HG03521 (cell line): ENCODE data around the gene TMEM163.

Experiments used
- ATAC-seq: cut with Tn5 transposase; IDR thresholded peaks from one replicate; pipeline ENCODE4 v1.9.1; 2021; ENCODE audit warnings: mild to moderate bottlenecking, moderate library complexity; ENCODE audit not compliant: unreplicated experiment

Gene TMEM163

GRCh38 chr2:134462791-134463698, 255.8 kb downstream of the TMEM163 start:
- no peak for ATAC-seq

- ATAC-seq, result no peak
Observed at GRCh38 chr2:134462275-134462674, 256.5 kb downstream of the TMEM163 start.

GRCh38 chr2:134461511-134461910, 257.3 kb downstream of the TMEM163 start:
- ATAC-seq, result no peak

GRCh38 chr2:134460583-134460998, 258.2 kb downstream of the TMEM163 start:
- ATAC-seq, result peak; percentile 86

GRCh38 chr2:134459706-134460406, 258.9 kb downstream of the TMEM163 start:
- ATAC-seq, result no peak

GRCh38 chr2:134458950-134459349, 259.9 kb downstream of the TMEM163 start:
- no peak for ATAC-seq

GRCh38 chr2:134458473-134458853, 260.3 kb downstream of the TMEM163 start:
- ATAC-seq, result no peak

GRCh38 chr2:134457765-134458472, 260.9 kb downstream of the TMEM163 start:
- ATAC-seq, result no peak

GRCh38 chr2:134457353-134457752, 261.4 kb downstream of the TMEM163 start:
- ATAC-seq, result no peak

- ATAC-seq, result no peak
Observed at GRCh38 chr2:134455426-134455825, 263.4 kb downstream of the TMEM163 start.

- ATAC-seq, result no peak
Observed at GRCh38 chr2:134454931-134455330, 263.9 kb downstream of the TMEM163 start.

- ATAC-seq, result no peak
Observed at GRCh38 chr2:134454426-134454825, 264.4 kb downstream of the TMEM163 start.

GRCh38 chr2:134453973-134454372, 264.8 kb downstream of the TMEM163 start:
- no peak for ATAC-seq

GRCh38 chr2:134453476-134453875, 265.3 kb downstream of the TMEM163 start:
- ATAC-seq, result no peak

GRCh38 chr2:134452042-134452733, 266.6 kb downstream of the TMEM163 start:
- no peak for ATAC-seq

- ATAC-seq, result no peak
Observed at GRCh38 chr2:134451347-134451630, 267.5 kb downstream of the TMEM163 start.

- no peak for ATAC-seq
Observed at GRCh38 chr2:134449751-134450513, 268.9 kb downstream of the TMEM163 start.

- ATAC-seq, result no peak
Observed at GRCh38 chr2:134449157-134449556, 269.6 kb downstream of the TMEM163 start.

- ATAC-seq, result no peak
Observed at GRCh38 chr2:134448650-134449049, 270.1 kb downstream of the TMEM163 start.

GRCh38 chr2:134447669-134448068, 271.1 kb downstream of the TMEM163 start:
- ATAC-seq, result no peak
